Measurements from ENCODE around the gene CSKMT.
"Not testable (repeated sequence)": the region's sequence is repeated elsewhere in the genome, so short reads cannot be mapped to it uniquely, and the experiment has no call there.

CSKMT gene

GRCh38 chr11:62645946-62646824 lies 18.9 kb upstream of the CSKMT start, which contains the start of gene GANAB:
TSS of gene GANAB (minus strand) at chr11:62646613. CDS start at chr11:62646599, 14 bp downstream.
- Histone ChIP-seq H3K27me3 (ENCODE audit: control insufficient read depth in 1 of 2, insufficient read depth in 2 of 2, low read length in 2 of 2) (no peaks in the 10 kb centered on the region), H3K9ac (ENCODE audit: low read length in 2 of 2) (peak within 1 kb of the TSS; percentile 95), H3K9me3 (ENCODE audit: control insufficient read depth in 2 of 2, low read length in 2 of 2) (no peaks in the 10 kb centered on the region), H3K36me3 (ENCODE audit: control insufficient read depth in 2 of 2, insufficient read depth in 2 of 2, low read length in 2 of 2) (peaks cover 18 to 20% of the 10 kb centered on the region in 2 donors), H3K27ac (ENCODE audit: low read length) (peak within 1 kb of the TSS; percentile 89), H3K4me1 (ENCODE audit: control insufficient read depth, insufficient read depth, low read length) (peaks cover 23% of the 10 kb centered on the region), H3K4me3 (ENCODE audit: low read length in 2 of 2) (peak within 1 kb of the TSS; percentile 92)

DNA sequence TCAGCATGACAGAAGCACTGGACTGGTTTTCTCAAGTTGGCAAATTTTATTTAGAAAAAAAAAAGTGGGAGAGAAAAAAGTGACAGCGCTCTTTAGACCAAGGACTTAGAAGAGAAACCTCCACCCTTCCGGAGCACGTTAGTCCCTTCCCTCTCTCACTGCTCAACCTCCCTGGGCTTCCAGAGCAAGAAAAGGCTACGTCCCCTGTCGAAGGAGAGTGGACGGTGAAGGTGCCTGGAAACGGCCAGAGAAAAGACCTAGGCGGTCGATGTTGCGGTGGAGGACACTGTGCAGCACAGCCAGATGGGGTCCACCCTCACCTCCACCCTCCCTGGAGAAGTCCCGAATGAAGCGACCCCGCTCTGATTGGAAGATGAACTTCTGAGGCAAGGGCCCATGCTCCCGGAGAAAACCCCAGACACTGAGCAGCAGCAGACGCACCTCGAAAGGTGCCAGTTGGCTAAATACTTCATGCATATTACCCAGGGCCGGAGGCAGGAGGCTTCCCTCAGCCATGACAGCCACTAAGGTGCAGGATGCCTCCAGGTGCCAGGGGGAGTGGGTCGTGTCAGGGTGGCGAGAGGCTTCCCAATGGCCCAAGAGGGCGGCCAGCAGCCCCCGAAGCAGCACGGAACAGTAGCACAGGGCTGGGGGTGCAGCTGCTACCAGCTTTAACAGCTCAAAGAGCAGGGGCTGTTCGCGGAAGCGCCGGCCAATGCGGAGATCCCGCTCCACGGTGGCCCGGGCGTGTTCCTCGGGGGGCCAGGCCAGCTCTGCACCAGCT lies 18.1 kb upstream of the CSKMT start:
- peaks cover 29% of the 10 kb centered on the region for H3K4me1 ChIP-seq (ENCODE audit: control insufficient read depth, insufficient read depth, low read length)
- no peaks in the 10 kb centered on the region for H3K9me3 ChIP-seq (ENCODE audit: control insufficient read depth in 2 of 2, low read length in 2 of 2)
- no peaks in the 10 kb centered on the region for H3K27me3 ChIP-seq (ENCODE audit: control insufficient read depth in 1 of 2, insufficient read depth in 2 of 2, low read length in 2 of 2)
- peak overlapping the region; percentile 24 for H3K27ac ChIP-seq (ENCODE audit: low read length)
- peak overlapping the region; percentile 42 to 56 for H3K9ac ChIP-seq (ENCODE audit: low read length in 2 of 2)
- peaks cover 18 to 20% of the 10 kb centered on the region in 2 donors for H3K36me3 ChIP-seq (ENCODE audit: control insufficient read depth in 2 of 2, insufficient read depth in 2 of 2, low read length in 2 of 2)
- H3K4me3 ChIP-seq (ENCODE audit: low read length in 2 of 2), result peak overlapping the region; percentile 60 to 92

GRCh38 chr11:62647609-62648005 lies 17.5 kb upstream of the CSKMT start:
- Histone ChIP-seq H3K4me1 (ENCODE audit: control insufficient read depth, insufficient read depth, low read length) (peaks cover 35% of the 10 kb centered on the region), H3K9ac (ENCODE audit: low read length in 2 of 2) (no peak overlapping the region), H3K27ac (ENCODE audit: low read length) (no peak overlapping the region)

DNA sequence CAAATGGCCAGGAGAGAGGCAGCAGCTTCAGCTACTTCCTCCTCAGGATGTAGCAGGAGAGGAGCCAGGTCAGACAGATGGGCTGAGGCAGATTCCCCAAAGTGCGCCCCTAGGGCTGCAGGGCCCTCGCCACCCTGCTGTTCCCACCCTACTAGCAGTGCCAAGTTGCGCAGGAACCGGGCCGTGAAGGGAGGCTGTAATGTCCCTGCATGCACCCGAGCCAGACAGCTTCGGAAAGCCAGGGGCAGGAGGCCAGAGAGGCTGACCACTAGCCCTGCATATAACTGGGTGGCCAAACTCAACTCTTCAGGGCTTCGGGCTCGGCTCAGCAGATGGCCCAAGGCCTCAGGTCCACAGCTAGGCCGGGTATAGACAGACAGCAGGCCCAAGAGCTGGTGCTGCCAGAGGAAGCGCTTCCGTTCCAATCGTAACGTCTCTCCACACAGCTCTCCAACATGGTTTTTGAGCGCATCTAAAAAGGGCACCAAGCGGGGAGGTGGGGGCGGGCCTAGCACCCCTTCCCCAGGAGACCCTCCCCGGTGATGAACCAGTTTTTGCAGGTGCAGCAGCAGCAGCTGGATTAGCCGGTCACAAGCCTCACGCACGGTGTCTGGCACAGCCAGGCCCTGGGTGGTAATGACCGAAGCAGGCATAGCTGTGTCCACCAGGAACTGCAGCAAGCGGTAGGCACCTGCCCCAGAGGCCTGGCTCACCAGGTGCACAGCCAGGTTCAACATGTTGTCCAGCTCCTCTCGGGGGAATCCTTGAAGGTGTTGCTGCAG lies 16.7 kb upstream of the CSKMT start:
- no peak overlapping the region for H3K27ac ChIP-seq (ENCODE audit: low read length)
- no peak overlapping the region for H3K4me3 ChIP-seq (ENCODE audit: low read length in 2 of 2)
- peaks cover 18 to 20% of the 10 kb centered on the region in 2 donors for H3K36me3 ChIP-seq (ENCODE audit: control insufficient read depth in 2 of 2, insufficient read depth in 2 of 2, low read length in 2 of 2)
- H3K9me3 ChIP-seq (ENCODE audit: control insufficient read depth in 2 of 2, low read length in 2 of 2), result no peaks in the 10 kb centered on the region
- no peaks in the 10 kb centered on the region for H3K27me3 ChIP-seq (ENCODE audit: control insufficient read depth in 1 of 2, insufficient read depth in 2 of 2, low read length in 2 of 2)
- H3K9ac ChIP-seq (ENCODE audit: low read length in 2 of 2), result no peak overlapping the region
- H3K4me1 ChIP-seq (ENCODE audit: control insufficient read depth, insufficient read depth, low read length), result peaks cover 37% of the 10 kb centered on the region

More at GRCh38 chr11:62647609-62648005, 17.5 kb upstream of the CSKMT start:
- H3K4me3 ChIP-seq (ENCODE audit: low read length in 2 of 2), result no peak overlapping the region
- H3K36me3 ChIP-seq (ENCODE audit: control insufficient read depth in 2 of 2, insufficient read depth in 2 of 2, low read length in 2 of 2), result peaks cover 18 to 20% of the 10 kb centered on the region in 2 donors
- H3K27me3 ChIP-seq (ENCODE audit: control insufficient read depth in 1 of 2, insufficient read depth in 2 of 2, low read length in 2 of 2), result no peaks in the 10 kb centered on the region
- no peaks in the 10 kb centered on the region for H3K9me3 ChIP-seq (ENCODE audit: control insufficient read depth in 2 of 2, low read length in 2 of 2)

DNA sequence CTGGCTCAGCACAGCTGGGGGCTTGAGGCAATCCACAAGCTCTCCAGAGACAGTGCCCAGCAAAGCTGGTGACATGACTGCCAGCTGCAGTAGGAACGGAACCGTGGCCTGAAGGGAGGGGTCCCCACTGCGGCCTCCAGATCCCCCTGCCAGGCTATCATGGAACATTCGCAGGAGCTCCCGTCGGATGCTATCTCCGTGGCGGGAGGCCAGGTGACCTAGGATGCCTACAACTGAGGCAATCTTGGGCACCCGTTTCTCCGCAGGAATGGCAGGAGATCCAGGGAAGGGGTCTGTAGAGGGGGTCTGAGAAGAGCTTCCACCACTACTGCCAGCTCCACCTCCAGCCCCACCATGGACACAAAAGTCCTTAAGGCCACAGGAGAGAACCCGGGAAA lies 16.1 kb upstream of the CSKMT start:
- Histone ChIP-seq H3K9me3 (ENCODE audit: control insufficient read depth in 2 of 2, low read length in 2 of 2) (no peaks in the 10 kb centered on the region), H3K27me3 (ENCODE audit: control insufficient read depth in 1 of 2, insufficient read depth in 2 of 2, low read length in 2 of 2) (no peaks in the 10 kb centered on the region), H3K4me1 (ENCODE audit: control insufficient read depth, insufficient read depth, low read length) (peaks cover 37% of the 10 kb centered on the region), H3K9ac (ENCODE audit: low read length in 2 of 2) (no peak overlapping the region), H3K27ac (ENCODE audit: low read length) (no peak overlapping the region), H3K4me3 (ENCODE audit: low read length in 2 of 2) (no peak overlapping the region), H3K36me3 (ENCODE audit: control insufficient read depth in 2 of 2, insufficient read depth in 2 of 2, low read length in 2 of 2) (peaks cover 18 to 20% of the 10 kb centered on the region in 2 donors)

GRCh38 chr11:62649486-62649885 lies 15.6 kb upstream of the CSKMT start:
- H3K4me1 ChIP-seq (ENCODE audit: control insufficient read depth, insufficient read depth, low read length), result peaks cover 37% of the 10 kb centered on the region
- H3K27me3 ChIP-seq (ENCODE audit: control insufficient read depth in 1 of 2, insufficient read depth in 2 of 2, low read length in 2 of 2), result no peaks in the 10 kb centered on the region
- H3K36me3 ChIP-seq (ENCODE audit: control insufficient read depth in 2 of 2, insufficient read depth in 2 of 2, low read length in 2 of 2), result peaks cover 16% of the 10 kb centered on the region in 2 donors
- H3K27ac ChIP-seq (ENCODE audit: low read length), result no peak overlapping the region
- H3K9ac ChIP-seq (ENCODE audit: low read length in 2 of 2), result no peak overlapping the region
- no peaks in the 10 kb centered on the region for H3K9me3 ChIP-seq (ENCODE audit: control insufficient read depth in 2 of 2, low read length in 2 of 2)
- H3K4me3 ChIP-seq (ENCODE audit: low read length in 2 of 2), result no peak overlapping the region

GRCh38 chr11:62650283-62650682 lies 14.8 kb upstream of the CSKMT start:
- H3K9ac ChIP-seq (ENCODE audit: low read length in 2 of 2); H3K4me3 ChIP-seq (ENCODE audit: low read length in 2 of 2); H3K9me3 ChIP-seq (ENCODE audit: control insufficient read depth in 2 of 2, low read length in 2 of 2); H3K27me3 ChIP-seq (ENCODE audit: control insufficient read depth in 1 of 2, insufficient read depth in 2 of 2, low read length in 2 of 2); H3K27ac ChIP-seq (ENCODE audit: low read length): not testable (repeated sequence)
- Histone ChIP-seq H3K4me1 (ENCODE audit: control insufficient read depth, insufficient read depth, low read length) (peaks cover 32% of the 10 kb centered on the region), H3K36me3 (ENCODE audit: control insufficient read depth in 2 of 2, insufficient read depth in 2 of 2, low read length in 2 of 2) (peaks cover 16% of the 10 kb centered on the region in 2 donors)

DNA sequence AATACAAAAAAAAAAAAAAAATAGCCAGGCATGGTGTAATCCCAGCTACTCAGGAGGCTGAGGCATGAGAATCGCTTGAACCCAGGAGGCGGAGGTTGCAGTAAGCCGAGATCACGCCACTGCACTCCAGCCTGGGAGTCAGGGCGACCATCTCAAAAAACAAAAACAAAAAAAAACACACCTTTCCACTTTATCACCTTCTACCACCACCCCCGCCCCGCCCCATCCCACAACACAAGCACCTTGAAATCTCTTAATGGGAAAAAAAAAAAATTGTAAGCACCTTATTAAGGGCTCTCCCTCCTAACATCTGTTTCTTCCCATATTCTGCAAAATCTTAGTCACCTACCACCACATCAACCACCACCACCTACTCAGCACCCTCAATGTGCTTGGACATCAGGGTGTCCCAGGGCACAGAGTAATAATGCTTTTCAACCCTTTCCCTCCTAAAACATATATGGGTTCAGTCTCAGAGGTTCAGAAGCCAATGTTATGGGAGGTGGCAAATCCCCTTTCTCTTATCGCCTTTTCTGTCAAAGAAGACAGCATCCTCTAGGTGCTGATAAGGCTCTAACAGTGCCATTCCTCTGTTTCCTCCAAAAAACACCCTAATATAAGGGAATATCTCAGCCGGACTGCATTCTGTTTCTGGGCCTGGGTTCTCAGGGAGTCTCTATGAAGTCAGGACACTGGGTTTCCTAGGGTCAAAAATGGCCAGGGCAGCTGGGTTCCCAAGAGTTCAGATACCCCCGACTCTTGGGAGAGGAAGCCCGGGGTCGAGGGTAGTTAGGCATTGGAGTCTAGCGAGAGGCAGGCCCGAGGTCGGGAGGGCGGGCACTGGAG lies 12.7 kb upstream of the CSKMT start:
- Histone ChIP-seq H3K4me3 (ENCODE audit: low read length in 2 of 2) (peak overlapping the region; percentile 94 to 98), H3K27me3 (ENCODE audit: control insufficient read depth in 1 of 2, insufficient read depth in 2 of 2, low read length in 2 of 2) (no peaks in the 10 kb centered on the region), H3K4me1 (ENCODE audit: control insufficient read depth, insufficient read depth, low read length) (peaks cover 17% of the 10 kb centered on the region), H3K27ac (ENCODE audit: low read length) (peak overlapping the region; percentile 85), H3K9ac (ENCODE audit: low read length in 2 of 2) (peak overlapping the region; percentile 98), H3K36me3 (ENCODE audit: control insufficient read depth in 2 of 2, insufficient read depth in 2 of 2, low read length in 2 of 2) (peaks cover 16% of the 10 kb centered on the region in 2 donors), H3K9me3 (ENCODE audit: control insufficient read depth in 2 of 2, low read length in 2 of 2) (no peaks in the 10 kb centered on the region)

DNA sequence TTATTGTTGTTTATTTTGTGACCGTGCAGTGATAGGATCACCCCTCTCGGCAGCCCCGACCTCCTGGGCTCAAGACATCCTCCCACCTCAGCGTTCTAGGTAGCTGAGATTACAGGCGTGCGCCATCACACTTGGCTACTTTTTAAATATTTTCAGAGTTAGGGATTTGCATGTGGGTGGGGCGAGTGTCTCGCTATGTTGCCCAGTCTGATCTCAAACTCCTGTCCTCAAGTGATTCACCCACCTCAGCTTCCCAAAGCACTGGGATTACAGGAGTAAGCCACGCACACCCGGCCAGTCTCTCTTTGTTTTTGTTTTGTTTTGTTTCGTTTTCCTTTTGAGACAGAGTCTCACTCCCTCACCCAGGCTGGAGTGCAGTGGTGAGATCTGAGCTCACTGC lies 10.8 kb upstream of the CSKMT start:
- no peak overlapping the region for H3K9ac ChIP-seq (ENCODE audit: low read length in 2 of 2)

More for the DNA sequence above, 10.8 kb upstream of the CSKMT start:
- peaks cover 3 to 5% of the 10 kb centered on the region in 2 donors for H3K36me3 ChIP-seq (ENCODE audit: control insufficient read depth in 2 of 2, insufficient read depth in 2 of 2, low read length in 2 of 2)
- no peaks in the 10 kb centered on the region for H3K9me3 ChIP-seq (ENCODE audit: control insufficient read depth in 2 of 2, low read length in 2 of 2)
- no peaks in the 10 kb centered on the region for H3K27me3 ChIP-seq (ENCODE audit: control insufficient read depth in 1 of 2, insufficient read depth in 2 of 2, low read length in 2 of 2)
- no peak overlapping the region for H3K27ac ChIP-seq (ENCODE audit: low read length)
- no peak overlapping the region for H3K4me3 ChIP-seq (ENCODE audit: low read length in 2 of 2)
- peaks cover 15% of the 10 kb centered on the region for H3K4me1 ChIP-seq (ENCODE audit: control insufficient read depth, insufficient read depth, low read length)
